Measurements from ENCODE around the gene HOXA7. TPM values are rescaled to one million over a fixed set of nuclear protein-coding genes. Genes with fewer than 3 reads are reported as not detected.
A peak's percentile ranks its signal among the peaks of the same experiment; 100 is the strongest.

HOXA7 gene
- total and polyA plus RNA-seq, 2 donors (not counting 3 experiments of a cell fraction or from before 2014, with no cell fraction given), result 18.1 to 18.5 TPM

- intact Hi-C loops (cut with micrococcal nuclease), result loop anchor here (2.0 to 5.0 kb wide), 4 partner anchors 743 to 1768 kb away; no protein-coding TSS in a partner anchor
- Histone ChIP-seq H4K20me1 (replicated peaks; ENCODE audit: control insufficient read depth, extremely low read depth, insufficient read depth, low read length) (no peaks in the 10 kb centered on the region), H3K4me3 (replicated peaks in 1 of 3; ENCODE audit: insufficient read depth in 1 of 3, low read depth in 1 of 3, low read length in 3 of 3) (peak overlapping the region in 2 of 3 experiments; percentile 44 to 63), H3K27me3 (ENCODE audit: control insufficient read depth in 2 of 2, insufficient read depth in 2 of 2, low read length in 2 of 2) (no peaks in the 10 kb centered on the region), H3K4me1 (ENCODE audit: control insufficient read depth, extremely low read depth, insufficient read depth, low read length) (peaks cover 46% of the 10 kb centered on the region), H3K9ac (replicated peaks; ENCODE audit: extremely low read depth, insufficient read depth, low read length) (peak overlapping the region; percentile 78), H3K36me3 (ENCODE audit: control insufficient read depth in 2 of 2, extremely low read depth in 1 of 2, insufficient read depth in 2 of 2, low read length in 2 of 2) (peaks cover 3 to 7% of the 10 kb centered on the region in 2 experiments), H3K9me3 (replicated peaks; ENCODE audit: control insufficient read depth, insufficient read depth, low read length) (no peaks in the 10 kb centered on the region), H2AFZ (ENCODE audit: low read depth, low read length) (peak overlapping the region; percentile 33), H3K9me1 (replicated peaks; ENCODE audit: control insufficient read depth, extremely low read depth, insufficient read depth, low read length) (no peaks in the 10 kb centered on the region), H3K27ac (ENCODE audit: insufficient read depth, low read depth, low read length) (peak overlapping the region; percentile 69), H3K4me2 (ENCODE audit: insufficient read depth, low read length) (peak overlapping the region; percentile 74), H3K79me2 (ENCODE audit: control insufficient read depth, insufficient read depth, low read length) (peaks cover 78% of the 10 kb centered on the region)
- BruUV-seq (replicated peaks), result no TSS peak
- ChIA-PET POLR2A (interaction anchor here (1.0 kb wide), 1 partner anchor 14 kb away, joined by 4 read pairs; no protein-coding TSS in a partner anchor), CTCF (interaction anchor here (1.0 to 4.6 kb wide), 30 partner anchors 8 to 1267 kb away, joined by 3 to 145 read pairs (median 14); partner anchors contain the start of genes HOXA10, HOXA3, HOXA4 and HOXA5)
- TF ChIP-seq JUN (IDR thresholded peaks at IDR 0.05; ENCODE audit: borderline replicate concordance, insufficient read depth, insufficient read length, low read depth), result no peak
- no peak for TF ChIP-seq EZH2 (IDR thresholded peaks at IDR 0.05; ENCODE audit: borderline replicate concordance, low read depth, low read length, severe bottlenecking)
- no peak for TF ChIP-seq MYC (IDR thresholded peaks at IDR 0.05; ENCODE audit: low read depth, low read length)
- TF ChIP-seq CTCF (IDR thresholded peaks at IDR 0.05; ENCODE audit: extremely low read depth in 1 of 2, insufficient read depth in 1 of 2, low read depth in 1 of 2, low read length in 2 of 2), result no peak
- no peak for TF ChIP-seq GATA2 (IDR thresholded peaks at IDR 0.05; ENCODE audit: insufficient read depth, insufficient read length, low read depth, low read length)
- no peak for TF ChIP-seq MAX (IDR thresholded peaks at IDR 0.05; ENCODE audit: insufficient read depth, insufficient read length)
- TF ChIP-seq POLR2AphosphoS5 (IDR thresholded peaks at IDR 0.05; ENCODE audit: insufficient read depth, low read depth, low read length), result no peak
- no peak for TF ChIP-seq POLR2A (IDR thresholded peaks at IDR 0.05; ENCODE audit: low read depth, low read length)
- TF ChIP-seq FOS (IDR thresholded peaks at IDR 0.05; ENCODE audit: borderline replicate concordance, insufficient read depth, low read length), result no peak
- DNase-seq (ENCODE audit: low read depth, low spot score), result no peak
- dilution Hi-C loops (cut with MboI; ENCODE audit: extremely low pct_ligation_motif_present, low sequenced_read_pairs), result loop anchor here (10.0 to 25.0 kb wide), 3 partner anchors 305 to 973 kb away; no protein-coding TSS in a partner anchor
- FAIRE-seq, result peak; percentile 61
Observed at GRCh38 chr7:27160145-27160545, 3.7 kb upstream of the HOXA7 start.
